ENCODE measurements around the gene GIT1.
A peak's percentile ranks its signal among the peaks of the same experiment; 100 is the strongest.

GIT1 gene

GRCh38 chr17:29574732-29575510 is 14.5 kb downstream of the GIT1 start:
- Histone ChIP-seq H3K4me3 (ENCODE audit: low read length) (no peak overlapping the region), H3K9ac (ENCODE audit: low read depth, low read length) (no peak overlapping the region), H3K27ac (ENCODE audit: low read depth, low read length) (no peak overlapping the region), H3K4me1 (ENCODE audit: insufficient read depth, low read length) (peaks cover 4% of the 10 kb centered on the region; the same call in 1 of the 2 replicates), H3K9me3 (ENCODE audit: insufficient read depth, low read depth, low read length) (no peaks in the 10 kb centered on the region), H3K27me3 (ENCODE audit: insufficient read depth, low read length) (peaks cover 20% of the 10 kb centered on the region), H3K36me3 (ENCODE audit: insufficient read depth, low read length) (peaks cover 38% of the 10 kb centered on the region)
- 95% methylated on average over 17 of the region's 17 CpGs for WGBS

DNA sequence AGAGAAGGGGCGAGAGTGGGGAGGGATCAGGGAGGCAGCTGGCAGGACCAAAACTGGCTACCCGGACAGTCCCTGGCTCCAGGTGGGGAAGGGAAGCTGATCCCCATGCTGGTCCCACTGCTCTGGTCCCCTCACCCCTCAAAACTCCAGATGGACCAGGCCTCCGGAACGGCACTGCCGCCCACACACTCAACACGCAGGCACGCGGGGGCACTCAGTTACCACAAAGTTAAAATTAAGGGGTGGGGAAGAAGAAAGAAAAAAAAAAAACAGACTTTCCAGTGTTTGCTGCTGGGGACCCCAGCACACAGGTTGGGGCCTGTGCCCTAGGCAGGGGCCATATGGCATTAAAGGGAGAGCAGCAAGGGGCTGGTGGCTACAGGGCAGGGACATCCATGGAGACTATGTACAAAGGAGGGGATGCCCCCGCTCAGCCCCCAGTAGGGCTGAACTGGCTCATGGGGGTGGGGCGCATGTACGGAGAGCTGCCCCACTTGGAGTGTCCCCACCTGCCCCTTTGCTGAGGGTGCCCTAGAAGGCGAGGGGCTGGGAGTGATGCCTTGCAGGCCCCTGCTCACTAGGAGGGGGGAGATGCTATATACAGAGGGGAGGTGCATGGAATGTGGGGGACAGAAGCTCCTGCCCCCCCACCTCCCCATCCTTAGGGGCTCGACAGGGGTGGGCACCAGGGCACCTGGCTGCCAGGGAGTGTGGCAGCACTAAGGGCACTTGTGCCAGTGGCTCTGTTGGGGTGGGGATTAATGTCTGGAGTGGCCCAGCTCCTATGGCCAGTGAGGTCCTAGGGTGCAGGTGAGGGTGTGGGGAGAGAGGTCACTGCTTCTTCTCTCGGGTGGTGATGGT is 15.3 kb downstream of the GIT1 start:
- 97% methylated on average over 14 of the region's 14 CpGs for WGBS
- H3K27me3 ChIP-seq (ENCODE audit: insufficient read depth, low read length): peaks cover 26% of the 10 kb centered on the region
- H3K9me3 ChIP-seq (ENCODE audit: insufficient read depth, low read depth, low read length): no peaks in the 10 kb centered on the region
- no peak overlapping the region for H3K9ac ChIP-seq (ENCODE audit: low read depth, low read length)
- no peak overlapping the region for H3K27ac ChIP-seq (ENCODE audit: low read depth, low read length)
- H3K4me1 ChIP-seq (ENCODE audit: insufficient read depth, low read length): peaks cover 7% of the 10 kb centered on the region
- H3K4me3 ChIP-seq (ENCODE audit: low read length): no peak overlapping the region
- peaks cover 34% of the 10 kb centered on the region for H3K36me3 ChIP-seq (ENCODE audit: insufficient read depth, low read length)

GRCh38 chr17:29573558-29573869 is 15.9 kb downstream of the GIT1 start:
- Histone ChIP-seq H3K27ac (ENCODE audit: low read depth, low read length) (no peak overlapping the region), H3K27me3 (ENCODE audit: insufficient read depth, low read length) (peaks cover 26% of the 10 kb centered on the region), H3K9ac (ENCODE audit: low read depth, low read length) (no peak overlapping the region), H3K36me3 (ENCODE audit: insufficient read depth, low read length) (peaks cover 33% of the 10 kb centered on the region), H3K4me1 (ENCODE audit: insufficient read depth, low read length) (peaks cover 8% of the 10 kb centered on the region), H3K9me3 (ENCODE audit: insufficient read depth, low read depth, low read length) (no peaks in the 10 kb centered on the region), H3K4me3 (ENCODE audit: low read length) (no peak overlapping the region)
- WGBS: 91% methylated on average over 6 of the region's 6 CpGs

GRCh38 chr17:29572691-29573557 is 16.5 kb downstream of the GIT1 start:
- Histone ChIP-seq H3K36me3 (ENCODE audit: insufficient read depth, low read length) (peaks cover 28% of the 10 kb centered on the region), H3K9ac (ENCODE audit: low read depth, low read length) (peak overlapping the region; percentile 57; the same call in 1 of the 2 replicates)

GRCh38 chr17:29571883-29572681 is 17.4 kb downstream of the GIT1 start:
- no peaks in the 10 kb centered on the region for H3K9me3 ChIP-seq (ENCODE audit: insufficient read depth, low read depth, low read length)
- WGBS: 66% methylated on average over 30 of the region's 30 CpGs
- H3K9ac ChIP-seq (ENCODE audit: low read depth, low read length): no peak overlapping the region
- peaks cover 22% of the 10 kb centered on the region for H3K36me3 ChIP-seq (ENCODE audit: insufficient read depth, low read length)
- 0 out of 2 replicates have a peak overlapping the region, but pooled peaks have one; percentile 36 for H3K4me3 ChIP-seq (ENCODE audit: low read length)
- peaks cover 37% of the 10 kb centered on the region for H3K27me3 ChIP-seq (ENCODE audit: insufficient read depth, low read length)
- H3K4me1 ChIP-seq (ENCODE audit: insufficient read depth, low read length): peaks cover 8% of the 10 kb centered on the region
- no peak overlapping the region for H3K27ac ChIP-seq (ENCODE audit: low read depth, low read length)

More at GRCh38 chr17:29572691-29573557, 16.5 kb downstream of the GIT1 start:
- Histone ChIP-seq H3K27ac (ENCODE audit: low read depth, low read length) (no peak overlapping the region), H3K4me1 (ENCODE audit: insufficient read depth, low read length) (peaks cover 8% of the 10 kb centered on the region), H3K4me3 (ENCODE audit: low read length) (peak overlapping the region; percentile 36; the same call in 1 of the 2 replicates), H3K27me3 (ENCODE audit: insufficient read depth, low read length) (peaks cover 29% of the 10 kb centered on the region), H3K9me3 (ENCODE audit: insufficient read depth, low read depth, low read length) (no peaks in the 10 kb centered on the region)
- 19% methylated on average over 58 of the region's 62 CpGs for WGBS

- H3K4me3 ChIP-seq (ENCODE audit: low read length): no peak overlapping the region
- no peak overlapping the region for H3K27ac ChIP-seq (ENCODE audit: low read depth, low read length)
- H3K4me1 ChIP-seq (ENCODE audit: insufficient read depth, low read length): peaks cover 8% of the 10 kb centered on the region
- H3K9me3 ChIP-seq (ENCODE audit: insufficient read depth, low read depth, low read length): no peaks in the 10 kb centered on the region
- no peak overlapping the region for H3K9ac ChIP-seq (ENCODE audit: low read depth, low read length)
- H3K36me3 ChIP-seq (ENCODE audit: insufficient read depth, low read length): peaks cover 18% of the 10 kb centered on the region
- WGBS: 90% methylated on average over 6 of the region's 6 CpGs
- H3K27me3 ChIP-seq (ENCODE audit: insufficient read depth, low read length): peaks cover 43% of the 10 kb centered on the region
These were observed 18.0 kb downstream of the GIT1 start for GRCh38 chr17:29571486-29571882.

DNA sequence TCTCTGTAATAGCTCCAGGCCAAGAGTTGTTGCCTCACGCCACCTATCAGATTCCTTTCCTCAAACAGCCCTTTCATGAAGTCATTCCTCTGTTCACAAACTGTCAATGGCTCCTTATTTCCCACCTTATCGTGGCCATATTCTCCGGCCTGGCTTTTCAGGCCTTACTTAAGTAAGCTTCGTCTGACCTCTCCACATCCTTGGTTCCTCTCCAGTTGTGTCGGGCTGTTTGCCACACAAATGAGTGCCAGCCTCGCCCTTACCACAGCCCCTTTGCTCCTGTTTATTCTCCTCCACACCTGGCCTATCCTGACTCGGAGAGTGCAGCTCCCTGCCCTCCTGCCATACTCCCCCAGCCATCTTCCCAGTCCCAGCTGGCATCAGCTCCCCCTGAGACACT is 18.9 kb downstream of the GIT1 start:
- Histone ChIP-seq H3K9ac (ENCODE audit: low read depth, low read length) (no peak overlapping the region), H3K36me3 (ENCODE audit: insufficient read depth, low read length) (peaks cover 9% of the 10 kb centered on the region; the same call in 1 of the 2 replicates), H3K9me3 (ENCODE audit: insufficient read depth, low read depth, low read length) (no peaks in the 10 kb centered on the region), H3K4me1 (ENCODE audit: insufficient read depth, low read length) (peaks cover 8% of the 10 kb centered on the region), H3K4me3 (ENCODE audit: low read length) (no peak overlapping the region), H3K27me3 (ENCODE audit: insufficient read depth, low read length) (peaks cover 53% of the 10 kb centered on the region), H3K27ac (ENCODE audit: low read depth, low read length) (no peak overlapping the region)
- 92% methylated on average over 7 of the region's 7 CpGs for WGBS

GRCh38 chr17:29569245-29569950 is 20.1 kb downstream of the GIT1 start:
- peaks cover 64% of the 10 kb centered on the region for H3K27me3 ChIP-seq (ENCODE audit: insufficient read depth, low read length)
- no peak overlapping the region for H3K27ac ChIP-seq (ENCODE audit: low read depth, low read length)
- peaks cover 4% of the 10 kb centered on the region; the same call in 1 of the 2 replicates for H3K36me3 ChIP-seq (ENCODE audit: insufficient read depth, low read length)
- no peaks in the 10 kb centered on the region for H3K9me3 ChIP-seq (ENCODE audit: insufficient read depth, low read depth, low read length)
- peak overlapping the region; percentile 70 for H3K9ac ChIP-seq (ENCODE audit: low read depth, low read length)
- peaks cover 8% of the 10 kb centered on the region for H3K4me1 ChIP-seq (ENCODE audit: insufficient read depth, low read length)
- 68% methylated on average over 14 of the region's 14 CpGs for WGBS
- H3K4me3 ChIP-seq (ENCODE audit: low read length): peak overlapping the region; percentile 81

GRCh38 chr17:29568331-29569244 is 20.9 kb downstream of the GIT1 start, which contains the start of gene TP53I13:
Gene TP53I13 (plus strand): TSS chr17:29568701. CDS start chr17:29568759, 58 bp downstream.
- Histone ChIP-seq H3K27ac (ENCODE audit: low read depth, low read length) (no peak within 1 kb of the TSS; the same call in 1 of the 2 replicates), H3K36me3 (ENCODE audit: insufficient read depth, low read length) (no peaks in the 10 kb centered on the region), H3K27me3 (ENCODE audit: insufficient read depth, low read length) (peaks cover 70% of the 10 kb centered on the region), H3K9me3 (ENCODE audit: insufficient read depth, low read depth, low read length) (no peaks in the 10 kb centered on the region), H3K4me1 (ENCODE audit: insufficient read depth, low read length) (peaks cover 8% of the 10 kb centered on the region), H3K9ac (ENCODE audit: low read depth, low read length) (peak within 1 kb of the TSS; percentile 70), H3K4me3 (ENCODE audit: low read length) (peak within 1 kb of the TSS; percentile 81)
- WGBS: under 1% methylated on average over 85 of the region's 85 CpGs
